ENCODE data around the gene ZC3H12C.

ZC3H12C gene

GRCh38 chr11:110077346-110077745 lies 15.8 kb upstream of the ZC3H12C start:
- DNase-seq: no peak

GRCh38 chr11:110077831-110078325 lies 15.3 kb upstream of the ZC3H12C start:
- DNase-seq: no peak

GRCh38 chr11:110078923-110079544 lies 14.2 kb upstream of the ZC3H12C start:
- no peak for DNase-seq

- no peak for DNase-seq
Observed at GRCh38 chr11:110079726-110080125, 13.5 kb upstream of the ZC3H12C start.

GRCh38 chr11:110081462-110082376 lies 11.5 kb upstream of the ZC3H12C start:
- DNase-seq: no peak

GRCh38 chr11:110082899-110083298 lies 10.3 kb upstream of the ZC3H12C start:
- DNase-seq: no peak

GRCh38 chr11:110085255-110085838 lies 7.8 kb upstream of the ZC3H12C start:
- DNase-seq: no peak

- DNase-seq: peak; percentile 61
Observed at GRCh38 chr11:110086892-110087309, 6.3 kb upstream of the ZC3H12C start.

- no peak for DNase-seq
Observed at GRCh38 chr11:110087812-110088534, 5.2 kb upstream of the ZC3H12C start.

GRCh38 chr11:110088535-110089344 lies 4.5 kb upstream of the ZC3H12C start:
- DNase-seq: no peak

GRCh38 chr11:110089617-110090282 lies 3.4 kb upstream of the ZC3H12C start:
- no peak for DNase-seq

GRCh38 chr11:110090466-110091026 lies 2.6 kb upstream of the ZC3H12C start:
- DNase-seq: no peak

GRCh38 chr11:110092111-110092514 lies 1.1 kb upstream of the ZC3H12C start:
- DNase-seq: no peak

- no peak for DNase-seq
Observed at GRCh38 chr11:110093407-110094297, 460 bp downstream of the ZC3H12C start.

- no peak for DNase-seq
Observed at GRCh38 chr11:110094298-110095285, 1.4 kb downstream of the ZC3H12C start.

- no peak for DNase-seq
Observed at GRCh38 chr11:110095554-110095953, 2.4 kb downstream of the ZC3H12C start.

GRCh38 chr11:110096496-110096895 lies 3.3 kb downstream of the ZC3H12C start:
- no peak for DNase-seq

- no peak for DNase-seq
Observed at GRCh38 chr11:110097459-110098012, 4.3 kb downstream of the ZC3H12C start.

All from GF-D8 (cell line).